Loucy (cell line): ENCODE data around the gene POLH.
"Not testable (repeated sequence)": the region's sequence is repeated elsewhere in the genome, so short reads cannot be mapped to it uniquely, and the experiment has no call there.

Experiments used
- H2AFZ ChIP-seq: fragments of 200-600 bp; sonication (generic); 2 replicates; pipeline ENCODE4 v1.6.0; 2016; ENCODE audit warnings: antibody characterized with exemption, mild to moderate bottlenecking, low read length, moderate library complexity
- H3F3A ChIP-seq: fragments of 200-600 bp; 2 replicates; pipeline ENCODE4 v1.6.0; 2016; ENCODE audit warnings: antibody characterized with exemption, low read depth, mild to moderate bottlenecking
- H3K27me3 ChIP-seq: fragments of 200-600 bp; sonication (generic); 2 replicates; pipeline ENCODE4 v1.6.1; 2014; ENCODE audit warnings: low read length, mild to moderate bottlenecking; ENCODE audit not compliant: insufficient read depth, poor library complexity, severe bottlenecking
- H3K36me3 ChIP-seq: fragments of 200-600 bp; sonication (generic); 2 replicates; pipeline ENCODE4 v1.6.1; 2016; ENCODE audit warnings: low read length; ENCODE audit not compliant: insufficient read depth
- H3K4me1 ChIP-seq: fragments of 200-600 bp; sonication (generic); 2 replicates; pipeline ENCODE4 v1.5.1; 2014; ENCODE audit warnings: low read length, mild to moderate bottlenecking; ENCODE audit not compliant: insufficient read depth, poor library complexity, severe bottlenecking
- H3K4me2 ChIP-seq: fragments of 200-600 bp; sonication (generic); 2 replicates; pipeline ENCODE4 v1.6.0; 2014; ENCODE audit warnings: antibody characterized with exemption, low read length, low read depth, mild to moderate bottlenecking; ENCODE audit not compliant: poor library complexity, severe bottlenecking
- H3K4me3 ChIP-seq: fragments of 200-600 bp; sonication (generic); 2 replicates; pipeline ENCODE4 v1.5.1; 2014; ENCODE audit warnings: low read length, mild to moderate bottlenecking, mixed read lengths; ENCODE audit not compliant: poor library complexity, severe bottlenecking
- H3K79me2 ChIP-seq: fragments of 200-600 bp; sonication (generic); 2 replicates; pipeline ENCODE4 v1.6.1; 2014; ENCODE audit warnings: low read length; ENCODE audit not compliant: insufficient read depth
- H3K9ac ChIP-seq: fragments of 200-600 bp; sonication (generic); 2 replicates; pipeline ENCODE4 v1.6.0; 2014; ENCODE audit warnings: mild to moderate bottlenecking, low read depth, low read length, moderate library complexity; ENCODE audit not compliant: poor library complexity, severe bottlenecking
- H3K9me2 ChIP-seq: fragments of 200-600 bp; sonication (generic); replicated peaks from 2 replicates; pipeline ENCODE4 v1.6.1; 2016; ENCODE audit warnings: low read depth, low read length, mixed read lengths
- H3K9me3 ChIP-seq: fragments of 200-600 bp; sonication (generic); 2 replicates; pipeline ENCODE4 v1.6.1; 2014; ENCODE audit warnings: mild to moderate bottlenecking, antibody characterized with exemption, low read length, low read depth; ENCODE audit not compliant: insufficient read depth
- H4K20me1 ChIP-seq: fragments of 200-600 bp; sonication (generic); 2 replicates; pipeline ENCODE4 v1.6.0; 2014; ENCODE audit warnings: antibody characterized with exemption, low read length, mild to moderate bottlenecking; ENCODE audit not compliant: insufficient read depth, poor library complexity, severe bottlenecking
- CTCF ChIP-seq: fragments of 200-600 bp; sonication (generic); conservative IDR thresholded peaks from 2 replicates; pipeline ENCODE4 v1.5.1; 2014; ENCODE audit warnings: mild to moderate bottlenecking, antibody characterized with exemption, low read length
- EZH2phosphoT487 ChIP-seq: fragments of 200-600 bp; IDR thresholded peaks from 2 replicates; pipeline ENCODE4 v1.6.1; 2018; ENCODE audit warnings: antibody characterized with exemption, mild to moderate bottlenecking, moderate library complexity, borderline replicate concordance

POLH gene

DNA sequence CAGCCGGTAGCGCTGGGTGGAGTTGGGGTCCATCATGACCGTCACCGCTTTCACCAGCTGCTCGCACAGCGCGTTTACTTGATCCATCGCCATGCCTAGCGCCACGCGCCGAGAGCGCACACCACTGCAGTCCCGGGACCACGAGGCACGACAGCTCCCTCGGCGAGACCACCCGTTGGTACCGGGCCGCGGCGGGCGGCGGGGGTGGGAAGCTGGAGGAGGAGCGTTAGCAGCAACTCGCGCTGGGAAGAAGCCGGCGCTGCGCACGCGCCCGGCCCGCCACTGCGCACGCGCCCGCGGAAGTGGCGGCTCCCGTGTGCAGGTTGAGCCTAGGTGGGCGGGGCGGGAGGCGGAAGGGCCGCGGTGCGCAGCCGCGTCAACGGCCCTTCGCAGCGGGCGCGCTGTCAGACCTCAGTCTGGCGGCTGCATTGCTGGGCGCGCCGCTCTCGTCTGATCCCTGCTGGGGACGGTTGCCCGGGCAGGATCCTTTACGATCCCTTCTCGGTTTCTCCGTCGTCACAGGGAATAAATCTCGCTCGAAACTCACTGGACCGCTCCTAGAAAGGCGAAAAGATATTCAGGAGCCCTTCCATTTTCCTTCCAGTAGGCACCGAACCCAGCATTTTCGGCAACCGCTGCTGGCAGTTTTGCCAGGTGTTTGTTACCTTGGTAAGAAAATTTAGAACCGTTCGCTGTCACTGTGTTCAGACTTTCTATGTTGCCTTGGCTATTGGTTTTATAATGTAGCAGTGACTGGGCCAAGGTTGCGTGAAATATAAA is at the start of gene POLH, which contains the start of gene XPO5:
Gene POLH, plus strand, starts transcription at position 414 of the 780 bp plus-strand sequence. CDS start 6,135 bp downstream, outside the sequence.
Gene XPO5, minus strand, starts transcription at position 267 of the 780 bp plus-strand sequence. Its CDS starts 174 bp downstream, at position 93.
- Histone ChIP-seq H3K9me2 (no peaks in the 10 kb centered on the region), H3K36me3 (peaks cover 18% of the 10 kb centered on the region; the same call in 1 of the 2 replicates), H3K9me3 (no peaks in the 10 kb centered on the region), H4K20me1 (peaks cover 14% of the 10 kb centered on the region), H3K4me2 (peak within 1 kb of the TSS; percentile 82), H3K4me1 (peaks cover 36% of the 10 kb centered on the region), H3K27me3 (no peaks in the 10 kb centered on the region), H3F3A (no peaks in the 10 kb centered on the region), H3K4me3 (peak within 1 kb of the TSS; percentile 95), H3K9ac (peak within 1 kb of the TSS; percentile 99), H2AFZ (peak within 1 kb of the TSS; percentile 84), H3K79me2 (peaks cover 75% of the 10 kb centered on the region)
- no peak for TF ChIP-seq CTCF
- TF ChIP-seq EZH2phosphoT487 = no peak

DNA sequence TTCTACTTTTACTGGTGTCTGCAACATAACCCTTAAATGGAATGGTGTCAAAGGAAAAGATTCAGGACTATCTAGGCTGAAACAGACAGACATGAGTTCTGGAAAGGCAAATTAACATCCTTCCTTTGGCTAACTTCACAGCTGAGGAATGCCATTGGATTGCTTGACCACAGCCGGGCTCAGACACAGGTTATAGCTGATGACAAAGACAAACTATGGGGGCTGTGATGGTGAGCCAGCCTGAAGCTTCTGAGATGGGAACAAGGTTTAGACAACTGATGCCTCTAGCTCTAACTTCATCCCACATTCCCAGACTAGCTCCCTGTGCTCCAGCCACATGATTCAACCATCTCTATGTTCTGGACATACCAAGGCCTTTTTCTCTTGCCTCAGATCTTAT is 43.8 kb upstream of the POLH start:
- TF ChIP-seq EZH2phosphoT487 (no peak), CTCF (no peak)
- Histone ChIP-seq H3K4me1 (no peaks in the 10 kb centered on the region), H3F3A (no peaks in the 10 kb centered on the region), H3K36me3 (peaks cover 62% of the 10 kb centered on the region), H3K9me2 (no peaks in the 10 kb centered on the region), H3K4me2 (no peak overlapping the region), H2AFZ (no peak overlapping the region), H3K9me3 (no peaks in the 10 kb centered on the region), H3K9ac (no peak overlapping the region), H3K27me3 (no peaks in the 10 kb centered on the region), H3K4me3 (no peak overlapping the region), H4K20me1 (no peaks in the 10 kb centered on the region), H3K79me2 (no peaks in the 10 kb centered on the region)

GRCh38 chr6:43538986-43539385 is 37.0 kb upstream of the POLH start:
- not testable (repeated sequence) for H2AFZ ChIP-seq, H3K9ac ChIP-seq, H3K4me1 ChIP-seq, H3K9me3 ChIP-seq, H3F3A ChIP-seq, H4K20me1 ChIP-seq, H3K9me2 ChIP-seq, H3K79me2 ChIP-seq, H3K4me2 ChIP-seq, H3K4me3 ChIP-seq, H3K27me3 ChIP-seq
- peaks cover 38% of the 10 kb centered on the region for H3K36me3 ChIP-seq

GRCh38 chr6:43539409-43539808 is 36.6 kb upstream of the POLH start:
- not testable (repeated sequence) for H3K4me2 ChIP-seq, H3K27me3 ChIP-seq, H4K20me1 ChIP-seq, H3K9ac ChIP-seq, H3K79me2 ChIP-seq, H3K4me1 ChIP-seq, H3K9me3 ChIP-seq, H3K4me3 ChIP-seq, H2AFZ ChIP-seq, H3K9me2 ChIP-seq, H3F3A ChIP-seq
- peaks cover 42% of the 10 kb centered on the region for H3K36me3 ChIP-seq
